IMR-90 (cell line): ENCODE measurements around the gene YES1. TPM values are rescaled to one million over a fixed set of nuclear protein-coding genes. Genes with fewer than 3 reads are reported as not detected.

Source experiments
- ATAC-seq: fragments of 200-7000 bp; cut with Tn5 transposase; 2 replicates; pipeline ENCODE4 v1.9.1; 2020; ENCODE audit warnings: low read depth, mild to moderate bottlenecking, moderate library complexity
- BruUV-seq: library from RNA; stranded (reverse); fragments of 400-500 nt; replicated peaks from 2 replicates; lab custom pipeline; 2021; lab: Mats Ljungman, UMichigan
- CTCF ChIA-PET: fragments of 300-600 bp; formaldehyde crosslinking; extraction: SDS; loops from one replicate; lab custom pipeline; 2021; ENCODE audit warnings: antibody characterized with exemption; lab: Yijun Ruan, JAX
- POLR2A ChIA-PET: fragments of 300-600 bp; sonication (Branson Sonifier 250); formaldehyde crosslinking; loops from one replicate; lab custom pipeline; 2022; ENCODE audit warnings: antibody characterized with exemption; ENCODE audit not compliant: unreplicated experiment; lab: Charles Lee
- DNase-seq: peaks from one replicate; pipeline ENCODE4 v3.0.0; 2013
- H2AFZ ChIP-seq: replicated peaks from 2 replicates; pipeline ENCODE3; 2013; ENCODE audit warnings: low read length, mild to moderate bottlenecking; ENCODE audit not compliant: poor library complexity
- H2AK5ac ChIP-seq: 2 replicates; pipeline ENCODE4 v1.6.1; 2013; ENCODE audit warnings: low read depth, low read length, inconsistent platforms
- H2AK9ac ChIP-seq: replicated peaks from 2 replicates; pipeline ENCODE3; 2013; ENCODE audit warnings: mild to moderate bottlenecking, low read depth, low read length, moderate library complexity; ENCODE audit not compliant: poor library complexity
- H2BK120ac ChIP-seq: 2 replicates; pipeline ENCODE4 v1.6.1; 2013; ENCODE audit warnings: low read depth, low read length, inconsistent platforms
- H2BK15ac ChIP-seq: 3 replicates; pipeline ENCODE4 v1.6.1; 2013; ENCODE audit warnings: low read depth, low read length, inconsistent platforms
- H2BK20ac ChIP-seq: 2 replicates; pipeline ENCODE4 v1.6.1; 2013; ENCODE audit warnings: low read depth, mild to moderate bottlenecking, inconsistent platforms, low read length, moderate library complexity
- H2BK5ac ChIP-seq: 2 replicates; pipeline ENCODE4 v1.6.1; 2013; ENCODE audit warnings: mild to moderate bottlenecking, low read depth, low read length, inconsistent platforms; ENCODE audit not compliant: poor library complexity, severe bottlenecking
- H3K14ac ChIP-seq: replicated peaks from 2 replicates; pipeline ENCODE4 v1.6.1; 2013; ENCODE audit warnings: low read depth, low read length, inconsistent platforms
- H3K18ac ChIP-seq: 2 replicates; pipeline ENCODE4 v1.6.1; 2013; ENCODE audit warnings: low read depth, low read length, control low read depth
- H3K23ac ChIP-seq: 2 replicates; pipeline ENCODE4 v1.6.1; 2013; ENCODE audit warnings: low read depth, low read length, inconsistent platforms
- H3K27ac ChIP-seq: 2 replicates; pipeline ENCODE4 v1.5.1; 2013; ENCODE audit warnings: mild to moderate bottlenecking, control low read depth, low read length; ENCODE audit not compliant: insufficient read depth
- H3K27me3 ChIP-seq: 2 replicates; pipeline ENCODE4 v1.6.1; 2013; ENCODE audit warnings: low read length; ENCODE audit not compliant: control insufficient read depth, insufficient read depth
- H3K36me3 ChIP-seq: 2 replicates; pipeline ENCODE4 v1.6.1; 2013; ENCODE audit warnings: low read length, mixed read lengths; ENCODE audit not compliant: control insufficient read depth, insufficient read depth
- H3K4ac ChIP-seq: 2 replicates; pipeline ENCODE4 v1.6.1; 2013; ENCODE audit warnings: low read depth, low read length, inconsistent platforms
- H3K4me1 ChIP-seq: 2 replicates; pipeline ENCODE4 v1.6.1; 2013; ENCODE audit warnings: low read length, mixed read lengths; ENCODE audit not compliant: control insufficient read depth, insufficient read depth
- H3K4me2 ChIP-seq: 2 replicates; pipeline ENCODE4 v1.6.1; 2013; ENCODE audit warnings: low read depth, mild to moderate bottlenecking, control low read depth, low read length, moderate library complexity
- H3K4me3 ChIP-seq: 2 replicates; pipeline ENCODE4 v1.5.1; 2013; ENCODE audit warnings: low read depth, mild to moderate bottlenecking, control low read depth, low read length, moderate library complexity; ENCODE audit not compliant: insufficient read depth
- H3K56ac ChIP-seq: 2 replicates; pipeline ENCODE4 v1.6.1; 2013; ENCODE audit warnings: low read length, inconsistent platforms; ENCODE audit not compliant: insufficient read depth; ENCODE audit errors: extremely low read depth
- H3K79me1 ChIP-seq, 2 experiments: 2 replicates each; pipeline ENCODE4 v1.6.1; 2013; ENCODE audit warnings: low read length in 2 of 2, inconsistent platforms in 1 of 2, low read depth in 1 of 2
- H3K9ac ChIP-seq: 2 replicates; pipeline ENCODE4 v1.6.1; 2013; ENCODE audit warnings: low read depth, low read length, control low read depth
- H3K9me1 ChIP-seq: 2 replicates; pipeline ENCODE4 v1.6.1; 2013; ENCODE audit warnings: low read length, inconsistent platforms; ENCODE audit not compliant: insufficient read depth
- H3K9me3 ChIP-seq: 2 replicates; pipeline ENCODE4 v1.6.1; 2013; ENCODE audit warnings: low read length; ENCODE audit not compliant: control insufficient read depth, insufficient read depth
- H4K20me1 ChIP-seq: 2 replicates; pipeline ENCODE4 v1.6.1; 2013; ENCODE audit warnings: low read length, inconsistent platforms; ENCODE audit not compliant: insufficient read depth
- H4K5ac ChIP-seq: 2 replicates; pipeline ENCODE4 v1.6.1; 2013; ENCODE audit warnings: mild to moderate bottlenecking, low read depth, low read length, control low read depth
- H4K8ac ChIP-seq, 2 experiments: 2 replicates each; pipeline ENCODE4 v1.6.1; 2013; ENCODE audit warnings: low read depth in 2 of 2, low read length in 2 of 2, control low read depth in 1 of 2, inconsistent platforms in 1 of 2
- H4K91ac ChIP-seq: 2 replicates; pipeline ENCODE4 v1.6.1; 2013; ENCODE audit warnings: low read depth, low read length, inconsistent platforms; ENCODE audit not compliant: insufficient read depth
- SMC3 ChIP-seq: fragments of 150-350 bp; IDR thresholded peaks from 2 replicates; pipeline ENCODE4 v1.6.1; 2016; ENCODE audit warnings: low read depth, mild to moderate bottlenecking, antibody characterized with exemption, low read length, moderate library complexity
- WGBS, 2 experiments: methylation state at CpG; one replicate each; pipeline versions ENCODE4 v1.1.5 to v1.1.7; 2013; ENCODE audit warnings: missing lambda C conversion rate in 2 of 2; ENCODE audit not compliant: insufficient read length in 1 of 2; ENCODE audit errors: extremely low coverage in 2 of 2; 5-methylcytosine and 5-hydroxymethylcytosine counted together
- dilution Hi-C: fragments of 300-500 bp; cut with HindIII; formaldehyde crosslinking; loops from one replicate; pipeline ENCODE4 v1.14.3; 2018; ENCODE audit warnings: low sequenced_read_pairs; ENCODE audit not compliant: unreplicated experiment
- in situ Hi-C: fragments of 300-500 bp; cut with MboI; formaldehyde crosslinking; loops from 3 replicates; pipeline ENCODE4 v1.14.3; 2019; ENCODE audit warnings: low sequenced_read_pairs, inconsistent platforms, mixed read lengths
- intact Hi-C: fragments of 100-400 bp; cut with micrococcal nuclease; formaldehyde crosslinking; loops from 2 replicates; pipeline ENCODE4 v1.10.0; 2022
- polyA plus RNA-seq, 3 experiments: library from polyadenylated mRNA; depleted of rRNA; stranded (reverse); fragments of >200 nt; gene quantifications; 2 replicates each; pipeline ENCODE4 v1.2.3, GENCODE V29; 2012; ENCODE audit warnings: low replicate concordance in 1 of 3
- total RNA-seq: library from RNA; depleted of rRNA; stranded (reverse); fragments of >200 nt; gene quantifications from 2 replicates; pipeline ENCODE4 v1.2.3, GENCODE V29; 2012

Gene YES1
- total and polyA plus RNA-seq, 2 of the 4 experiments (the other 2 are of a cell fraction) = 16.7 to 62.0 TPM

GRCh38 chr18:706405-706804, 105.6 kb downstream of the YES1 start:
- CTCF ChIA-PET = interaction anchor here (0.6 to 1.3 kb wide), 3 partner anchors 11 to 82 kb away, joined by 3 read pairs; no protein-coding TSS in a partner anchor
- H3K27me3 ChIP-seq = no peaks in the 10 kb centered on the region
- intact Hi-C loops = no loop called here

More at GRCh38 chr18:706405-706804, 105.6 kb downstream of the YES1 start:
- in situ Hi-C loops (no loop called here), dilution Hi-C loops (no loop called here)
- no peak for DNase-seq
- no peak overlapping the region for H2BK15ac ChIP-seq
- no peak overlapping the region for H3K4me2 ChIP-seq
- H3K27ac ChIP-seq = no peak overlapping the region
- peaks cover 24% of the 10 kb centered on the region for H4K20me1 ChIP-seq
- H3K36me3 ChIP-seq = peaks cover 7% of the 10 kb centered on the region
- H3K23ac ChIP-seq = no peak overlapping the region
- POLR2A ChIA-PET = no interaction called here
- H3K56ac ChIP-seq = no peak overlapping the region
- no peak overlapping the region for H2AFZ ChIP-seq
- no peak for ATAC-seq
- H4K5ac ChIP-seq = no peak overlapping the region
- WGBS, 2 experiments = 97% methylated on average over 6 of the region's 8 CpGs; no CpG with 5 or more reads in 1 of the 2 experiments
- no peak overlapping the region for H2BK5ac ChIP-seq
- peaks cover 10% of the 10 kb centered on the region for H3K9me1 ChIP-seq
- H2AK5ac ChIP-seq = no peak overlapping the region
- H3K4me1 ChIP-seq = peaks cover 10% of the 10 kb centered on the region
- no peak overlapping the region for H2AK9ac ChIP-seq
- H3K14ac ChIP-seq = no peak overlapping the region
- H4K8ac ChIP-seq = no peak overlapping the region
- no peak overlapping the region for H3K4ac ChIP-seq
- H3K79me1 ChIP-seq = peaks cover 19 to 28% of the 10 kb centered on the region in 2 experiments
- no peak overlapping the region for H3K18ac ChIP-seq
- no peak overlapping the region for H4K91ac ChIP-seq
- BruUV-seq = no TSS peak
- H2BK20ac ChIP-seq = no peak overlapping the region
- no peak overlapping the region for H3K4me3 ChIP-seq
- TF ChIP-seq SMC3 = no peak
- H3K9ac ChIP-seq = no peak overlapping the region
- H2BK120ac ChIP-seq = no peak overlapping the region
- no peaks in the 10 kb centered on the region for H3K9me3 ChIP-seq
